Tibial artery (tissue), 4 donors: ENCODE data around the gene RAPGEF3.

Source experiments
- DNase-seq, 2 donors: peaks; one replicate each; pipeline ENCODE4 v3.0.0-alpha.2; 2019
- H3K27ac ChIP-seq, 2 donors: fragments of 200-600 bp; sonication (generic) in 1 of 2; 1 replicate in 1 of 2; 2 replicates in 1 of 2; pipeline ENCODE4 v1.5.1; 2018 to 2019; ENCODE audit warnings: mild to moderate bottlenecking in 1 of 2
- H3K27me3 ChIP-seq, 2 donors: fragments of 200-600 bp; sonication (generic) in 1 of 2; one replicate each; pipeline versions ENCODE4 v1.5.1 to v1.6.0; 2016 to 2019
- H3K36me3 ChIP-seq, 3 donors: fragments of 200-600 bp; sonication (generic) in 2 of 3; one replicate each; pipeline ENCODE4 v1.5.1; 2016 to 2019; ENCODE audit warnings: mild to moderate bottlenecking in 2 of 3
- H3K4me1 ChIP-seq, 4 donors: fragments of 200-600 bp; sonication (generic) in 2 of 4; 1 replicate in 3 of 4; 2 replicates in 1 of 4; pipeline ENCODE4 v1.5.1; 2016 to 2019
- H3K4me3 ChIP-seq, 2 donors: fragments of 200-600 bp; sonication (generic) in 1 of 2; 1 replicate in 1 of 2; 2 replicates in 1 of 2; pipeline ENCODE4 v1.5.1; 2018 to 2019; ENCODE audit warnings: mild to moderate bottlenecking in 2 of 2
- H3K9me3 ChIP-seq, 3 donors: fragments of 200-600 bp; sonication (generic) in 1 of 3; one replicate each; pipeline ENCODE4 v1.5.1; 2016 to 2019
- CTCF ChIP-seq, 2 experiments: fragments of 200-600 bp in 1 of 2; fragments of 450-650 bp in 1 of 2; IDR thresholded peaks; one replicate each; pipeline ENCODE4 v1.5.1; 2017 to 2019; ENCODE audit warnings: antibody characterized with exemption in 2 of 2, mild to moderate bottlenecking in 1 of 2, moderate library complexity in 1 of 2
- intact Hi-C: fragments of 100-400 bp; cut with DNase I; formaldehyde crosslinking; loops from one replicate; pipeline ENCODE4 v1.15.0; 2023; ENCODE audit warnings: low total_unique reads

The RAPGEF3 gene

GRCh38 chr12:47709237-47709636, 49.4 kb downstream of the RAPGEF3 start:
- TF ChIP-seq CTCF (IDR thresholded peaks at IDR 0.05): no peak
- Histone ChIP-seq H3K9me3 (no peaks in the 10 kb centered on the region), H3K27ac (no peak overlapping the region), H3K27me3 (no peaks in the 10 kb centered on the region), H3K4me3 (no peak overlapping the region), H3K4me1 (peaks cover 0 to 13% (median 5%) of the 10 kb centered on the region in 4 donors), H3K36me3 (no peaks in the 10 kb centered on the region)
- intact Hi-C loops: no loop called here
- no peak for DNase-seq

- intact Hi-C loops: no loop called here
- Histone ChIP-seq H3K4me1 (peaks cover 0 to 15% (median 6%) of the 10 kb centered on the region in 4 donors), H3K4me3 (no peak overlapping the region), H3K9me3 (no peaks in the 10 kb centered on the region), H3K27ac (no peak overlapping the region), H3K27me3 (no peaks in the 10 kb centered on the region), H3K36me3 (no peaks in the 10 kb centered on the region)
- DNase-seq: no peak
- no peak for TF ChIP-seq CTCF (IDR thresholded peaks at IDR 0.05)
These were observed 50.7 kb downstream of the RAPGEF3 start for GRCh38 chr12:47707905-47708543.

GRCh38 chr12:47707355-47707754, 51.3 kb downstream of the RAPGEF3 start:
- no peak for TF ChIP-seq CTCF (IDR thresholded peaks at IDR 0.05)
- Histone ChIP-seq H3K4me3 (no peak overlapping the region), H3K27me3 (no peaks in the 10 kb centered on the region), H3K36me3 (no peaks in the 10 kb centered on the region), H3K4me1 (peaks cover 0 to 18% (median 6%) of the 10 kb centered on the region in 4 donors), H3K27ac (no peak overlapping the region), H3K9me3 (no peaks in the 10 kb centered on the region)
- no peak for DNase-seq
- intact Hi-C loops: no loop called here

- peak; percentile 97 to 98 for DNase-seq
- no peaks in the 10 kb centered on the region for H3K27me3 ChIP-seq
- H3K4me1 ChIP-seq: peaks cover 0 to 18% (median 6%) of the 10 kb centered on the region in 4 donors
- intact Hi-C loops: no loop called here
- peaks cover 0 to under 1% (median 0%) of the 10 kb centered on the region in 3 donors for H3K36me3 ChIP-seq
- H3K4me3 ChIP-seq: peak within 1 kb of the TSS; percentile 90 to 94
- peak; percentile 70 to 71 for TF ChIP-seq CTCF (IDR thresholded peaks at IDR 0.05)
- no peaks in the 10 kb centered on the region for H3K9me3 ChIP-seq
- H3K27ac ChIP-seq: peak within 1 kb of the TSS; percentile 85 to 88
These were observed 52.9 kb downstream of the RAPGEF3 start, which contains the start of gene RPAP3 for GRCh38 chr12:47705566-47706425. TSS of gene RPAP3 (minus strand) at chr12:47706030. CDS start at chr12:47702840, 3,190 bp downstream.

- TF ChIP-seq CTCF (IDR thresholded peaks at IDR 0.05): no peak
- DNase-seq: no peak
- Histone ChIP-seq H3K36me3 (peaks cover 4 to 6% (median 4%) of the 10 kb centered on the region in 3 donors), H3K9me3 (no peaks in the 10 kb centered on the region), H3K4me3 (peak overlapping the region; percentile 90 to 94), H3K27ac (peak overlapping the region; percentile 85 to 88), H3K27me3 (no peaks in the 10 kb centered on the region), H3K4me1 (peaks cover 0 to 18% (median 6%) of the 10 kb centered on the region in 4 donors)
- intact Hi-C loops: no loop called here
These were observed 53.5 kb downstream of the RAPGEF3 start for GRCh38 chr12:47705229-47705565.
